ENCODE results near the gene KRT85.
"Not testable (repeated sequence)": the region's sequence is repeated elsewhere in the genome, so short reads cannot be mapped to it uniquely, and the experiment has no call there.

The KRT85 gene

DNA sequence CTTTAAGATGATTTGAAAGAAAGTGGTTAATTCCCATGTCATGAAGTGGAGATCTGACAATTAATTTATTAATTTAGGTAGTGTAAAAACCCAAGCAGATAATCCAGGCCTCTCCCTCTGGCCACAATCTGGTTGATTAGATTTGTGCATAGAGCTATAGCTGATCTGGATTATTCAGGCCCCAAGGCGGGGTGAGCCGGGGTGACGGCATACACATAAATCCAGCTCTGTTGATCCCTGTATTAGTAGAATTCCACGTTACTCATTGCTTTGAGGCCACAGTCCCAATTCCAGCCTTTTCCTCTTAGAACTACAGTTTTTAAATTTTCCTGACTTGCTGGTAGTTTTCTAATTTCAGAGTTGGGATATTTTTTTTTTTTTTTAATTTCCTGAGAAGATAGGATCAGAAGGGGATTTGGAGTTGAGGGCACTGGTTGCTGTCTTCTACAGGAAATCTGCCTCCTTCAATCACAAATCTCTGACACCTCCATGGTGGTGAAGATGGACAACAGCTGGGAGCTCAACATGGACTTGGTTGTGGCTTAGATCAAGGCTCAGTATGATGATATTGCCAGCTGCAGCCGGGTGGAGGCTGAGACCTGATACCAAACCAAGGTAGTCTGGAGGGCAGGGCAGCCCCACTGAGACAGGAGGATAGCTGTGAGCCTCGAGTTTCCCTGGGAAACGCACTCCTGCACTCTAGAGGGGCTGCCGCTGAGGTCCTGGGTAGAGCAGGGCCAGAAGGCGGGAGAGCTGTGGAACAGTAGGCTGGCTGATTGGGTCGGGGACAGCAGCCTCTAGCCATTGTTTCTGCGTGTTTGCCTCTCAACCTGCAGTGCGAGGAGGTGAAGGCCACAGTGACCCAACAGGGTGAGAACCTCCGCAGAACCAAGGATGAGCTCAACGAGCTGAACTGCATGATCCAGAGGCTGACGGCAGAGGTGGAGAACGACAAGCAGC, 19.4 kb downstream of the KRT85 start:
- DNase-seq (ENCODE audit: low spot score): no peak

DNA sequence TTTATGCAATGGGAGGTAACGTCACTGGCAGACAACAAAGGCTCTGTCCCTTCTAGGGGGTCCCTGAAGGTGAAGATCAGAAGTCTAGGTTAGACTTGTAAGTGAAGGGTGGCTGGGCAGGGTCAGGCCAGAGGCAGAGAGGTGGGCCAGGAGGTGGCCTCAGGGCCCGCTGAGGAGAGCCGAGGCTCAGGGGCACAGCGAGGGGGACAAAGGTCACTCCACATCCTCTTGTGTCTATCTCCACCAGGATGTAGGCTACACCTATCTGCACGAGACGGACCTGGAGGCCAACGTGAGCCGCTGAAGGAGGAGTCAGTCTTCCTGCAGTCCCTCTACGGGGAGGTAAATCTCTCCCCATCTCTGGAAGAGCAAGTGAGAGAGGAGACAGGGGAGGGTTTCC, 20.3 kb downstream of the KRT85 start:
- no peak for DNase-seq (ENCODE audit: low spot score)

DNA sequence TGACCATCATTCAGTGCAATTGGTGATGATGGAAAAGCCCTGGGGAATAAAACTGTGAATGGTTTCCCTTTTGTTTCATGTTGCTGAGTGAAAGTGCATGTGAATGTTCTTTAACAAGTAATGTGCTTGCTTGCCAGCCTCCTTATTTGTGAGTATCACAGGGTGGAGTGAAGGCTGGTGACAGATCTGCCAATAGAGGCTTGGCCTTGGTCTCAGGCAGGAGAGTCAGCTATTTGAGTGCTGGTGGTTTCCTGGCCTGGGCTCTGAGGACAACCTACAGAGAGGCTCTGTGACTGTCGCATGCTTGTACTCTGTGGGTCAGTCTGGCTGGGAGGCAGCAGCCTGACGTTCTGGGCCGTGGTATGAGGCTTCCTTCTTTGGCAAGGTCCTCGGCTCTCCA, 20.7 kb downstream of the KRT85 start:
- DNase-seq (ENCODE audit: low spot score): no peak

DNA sequence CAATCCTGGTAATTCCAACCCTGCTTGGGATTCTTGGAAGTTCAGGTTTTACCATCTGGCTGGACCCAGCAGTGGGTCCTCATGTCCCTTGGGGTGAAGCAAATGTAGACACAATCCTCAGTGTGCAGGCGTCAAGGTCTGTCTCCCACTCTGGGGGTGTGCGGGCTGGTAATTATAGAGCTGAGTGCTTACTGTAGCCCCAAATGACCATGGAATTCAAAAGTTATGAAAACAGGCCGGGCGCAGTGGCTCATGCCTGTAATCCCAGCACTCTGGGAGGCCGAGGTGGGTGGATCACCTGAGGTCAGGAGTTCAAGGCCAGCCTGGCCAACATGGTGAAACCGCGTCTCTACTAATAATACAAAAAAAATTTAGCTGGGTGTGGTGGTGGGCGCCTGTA, 22.2 kb downstream of the KRT85 start:
- not testable (repeated sequence) for DNase-seq (ENCODE audit: low spot score)

DNA sequence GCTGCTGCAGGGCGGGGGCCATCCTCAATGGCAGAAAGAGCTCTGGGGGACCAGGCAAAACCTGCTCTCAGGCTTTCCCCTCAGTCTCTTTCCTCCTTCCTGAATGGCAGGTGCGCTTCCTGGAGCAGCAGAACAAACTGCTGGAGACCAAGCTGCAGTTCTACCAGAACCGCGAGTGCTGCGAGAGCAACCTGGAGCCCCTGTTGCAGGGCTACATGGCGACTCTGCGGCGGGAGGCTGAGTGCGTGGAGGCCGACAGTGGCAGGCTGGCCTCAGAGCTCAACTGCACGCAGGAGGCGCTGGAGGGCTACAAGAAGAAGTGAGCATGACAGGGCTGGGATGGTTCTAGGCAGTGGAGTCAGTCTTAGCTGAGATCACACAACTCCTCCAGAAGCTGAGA, 23.2 kb downstream of the KRT85 start:
- DNase-seq (ENCODE audit: low spot score): no peak

DNA sequence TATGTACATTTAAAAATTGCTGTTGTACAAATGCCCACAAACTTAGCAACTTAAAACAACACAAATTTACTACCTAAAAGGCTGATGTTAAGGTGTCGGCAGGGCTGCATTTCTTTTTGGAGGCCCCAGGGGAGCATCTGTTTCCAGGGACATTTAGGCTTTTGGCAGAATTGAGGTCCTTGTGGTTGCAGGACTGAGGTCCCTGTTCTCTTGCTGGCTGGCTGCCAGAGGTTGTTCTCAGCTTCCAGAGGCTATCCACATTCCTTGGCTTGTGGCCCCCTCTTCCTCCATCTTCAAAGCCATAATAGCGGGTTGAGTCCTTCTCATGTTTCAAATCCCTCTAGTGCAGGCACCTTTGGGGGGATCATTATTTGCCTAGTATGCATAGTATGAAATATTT, 23.7 kb downstream of the KRT85 start:
- no peak for DNase-seq (ENCODE audit: low spot score)

DNA sequence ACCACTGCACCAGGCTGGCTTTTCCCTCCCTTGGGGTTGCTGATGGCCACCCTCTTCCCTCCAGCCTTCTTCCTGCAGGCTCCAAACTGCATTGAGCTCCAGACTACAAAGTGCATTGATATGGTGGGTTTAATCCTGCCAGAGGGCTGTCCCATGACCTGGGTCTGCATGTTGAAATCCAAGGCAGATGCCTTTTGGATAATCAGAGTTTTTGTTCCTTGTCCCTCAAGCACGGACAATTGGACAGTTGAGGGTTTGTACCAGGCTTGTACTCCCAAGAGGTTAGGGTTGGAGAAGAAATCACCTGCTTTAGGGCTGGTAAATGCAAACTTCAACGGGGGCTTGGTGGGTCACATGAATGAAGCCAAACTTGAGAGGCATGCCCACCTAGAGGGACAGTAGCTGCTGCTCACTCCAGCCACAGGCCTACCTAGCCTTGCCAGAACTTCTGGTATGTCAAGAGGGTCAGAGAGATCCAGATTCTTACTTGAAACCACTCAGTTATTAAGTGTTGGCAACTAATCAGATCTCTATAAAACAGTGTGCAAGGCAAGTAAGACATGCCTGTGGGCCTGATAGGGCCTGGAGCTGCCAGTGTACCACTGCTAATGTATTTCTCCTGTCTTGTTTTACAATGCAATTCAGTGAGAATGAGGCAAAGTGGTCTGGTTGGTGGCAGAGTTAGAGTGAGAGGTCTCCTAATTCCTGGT, 24.3 kb downstream of the KRT85 start:
- DNase-seq (ENCODE audit: low spot score): no peak

DNA sequence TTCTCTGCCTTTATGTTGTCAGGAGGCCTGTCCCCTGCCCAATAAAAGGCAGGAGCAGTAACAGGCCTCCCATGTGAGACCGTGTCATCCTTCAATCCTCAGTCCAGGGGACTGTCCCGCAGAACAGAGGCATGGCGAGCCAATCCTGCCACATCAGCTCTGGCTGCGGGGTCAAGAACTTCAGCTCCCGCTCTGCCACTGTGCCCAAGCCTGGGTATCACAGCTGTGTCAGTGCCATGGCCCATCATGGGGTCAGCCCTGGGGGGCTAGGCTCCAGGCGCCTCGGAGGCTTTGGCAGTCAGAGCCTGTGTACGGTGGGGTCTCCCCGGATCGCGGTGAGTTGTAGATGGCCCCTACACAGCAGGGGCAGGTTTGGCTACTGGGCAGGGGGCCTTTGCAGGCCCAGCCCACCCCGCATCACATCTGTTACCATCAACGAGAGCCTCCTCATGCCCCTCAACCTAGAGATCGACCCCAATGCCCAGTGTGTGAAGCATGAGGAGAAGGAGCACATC, 26.2 kb downstream of the KRT85 start:
- DNase-seq (ENCODE audit: low spot score): no peak

DNA sequence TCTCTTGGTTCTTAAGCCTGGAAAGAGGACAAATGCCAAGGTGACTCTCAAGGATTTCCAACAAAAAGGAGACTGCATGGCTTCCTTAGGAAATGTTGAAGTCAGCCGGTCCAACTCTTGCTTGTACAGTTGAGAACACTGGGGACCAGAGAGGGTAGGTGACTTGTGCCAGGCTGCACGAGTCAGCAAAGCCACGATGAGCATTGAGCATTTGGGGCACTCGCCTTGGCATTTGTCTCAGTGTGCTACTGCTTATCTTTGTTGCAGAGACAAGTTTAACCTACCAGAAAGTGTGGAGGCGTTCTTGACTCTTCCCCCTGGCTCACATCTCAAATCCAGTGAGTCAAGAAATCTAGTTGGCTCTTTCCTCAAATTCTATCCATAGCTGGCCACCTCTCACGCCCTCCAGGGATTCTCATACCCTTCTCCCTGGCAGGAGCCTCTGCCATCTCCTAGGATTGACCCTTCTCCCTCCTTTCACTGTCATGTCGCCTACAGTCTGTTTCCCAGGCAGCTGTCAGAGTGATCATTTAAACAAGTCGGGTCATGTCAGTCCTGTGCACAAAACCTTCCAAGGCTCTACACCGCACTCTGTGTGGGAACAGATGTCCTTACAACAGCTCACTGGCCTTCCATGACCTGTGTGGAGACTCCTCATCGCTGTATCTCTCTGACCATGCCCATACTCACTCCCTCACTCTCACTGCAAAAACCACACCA, 28.9 kb downstream of the KRT85 start:
- no peak for DNase-seq (ENCODE audit: low spot score)

DNA sequence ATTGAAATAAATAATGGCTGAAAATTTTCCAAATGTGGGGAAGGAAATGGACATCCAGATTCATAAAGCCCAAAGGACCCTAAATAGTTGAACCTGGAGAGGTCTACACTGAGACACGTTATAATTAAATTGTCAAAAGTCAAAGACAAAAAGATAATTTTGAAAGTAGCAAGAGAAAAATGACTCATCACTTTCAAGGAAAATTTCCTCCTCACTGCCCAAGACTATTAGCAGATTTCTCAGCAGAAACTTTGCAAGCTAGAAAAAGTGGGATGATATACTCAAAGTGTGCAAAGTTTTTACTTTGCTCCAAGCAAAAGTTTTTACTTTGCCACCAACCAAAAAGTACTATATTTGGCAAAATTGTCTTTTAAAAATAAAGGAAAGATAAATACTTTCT, 30.2 kb downstream of the KRT85 start:
- DNase-seq (ENCODE audit: low spot score): no peak

DNA sequence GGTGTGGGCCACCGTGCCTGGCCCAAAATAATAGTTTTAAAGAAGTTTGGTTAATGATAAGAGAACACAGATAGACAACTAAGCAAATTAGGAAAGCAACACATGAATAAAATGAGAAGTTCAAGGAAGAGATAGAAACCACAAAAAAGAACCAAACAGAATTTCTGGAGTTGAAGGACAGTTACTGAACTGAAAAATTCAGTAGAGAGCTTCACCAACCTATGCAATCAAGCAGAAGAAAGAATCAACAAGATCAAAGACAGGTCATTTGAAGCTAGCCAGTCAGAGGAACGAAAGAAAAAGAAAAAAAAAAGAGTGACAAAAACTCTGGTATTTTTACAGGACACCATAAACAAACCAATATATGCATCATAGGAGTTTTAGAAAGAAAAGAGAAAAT, 30.6 kb downstream of the KRT85 start:
- DNase-seq (ENCODE audit: low spot score): no peak

DNA sequence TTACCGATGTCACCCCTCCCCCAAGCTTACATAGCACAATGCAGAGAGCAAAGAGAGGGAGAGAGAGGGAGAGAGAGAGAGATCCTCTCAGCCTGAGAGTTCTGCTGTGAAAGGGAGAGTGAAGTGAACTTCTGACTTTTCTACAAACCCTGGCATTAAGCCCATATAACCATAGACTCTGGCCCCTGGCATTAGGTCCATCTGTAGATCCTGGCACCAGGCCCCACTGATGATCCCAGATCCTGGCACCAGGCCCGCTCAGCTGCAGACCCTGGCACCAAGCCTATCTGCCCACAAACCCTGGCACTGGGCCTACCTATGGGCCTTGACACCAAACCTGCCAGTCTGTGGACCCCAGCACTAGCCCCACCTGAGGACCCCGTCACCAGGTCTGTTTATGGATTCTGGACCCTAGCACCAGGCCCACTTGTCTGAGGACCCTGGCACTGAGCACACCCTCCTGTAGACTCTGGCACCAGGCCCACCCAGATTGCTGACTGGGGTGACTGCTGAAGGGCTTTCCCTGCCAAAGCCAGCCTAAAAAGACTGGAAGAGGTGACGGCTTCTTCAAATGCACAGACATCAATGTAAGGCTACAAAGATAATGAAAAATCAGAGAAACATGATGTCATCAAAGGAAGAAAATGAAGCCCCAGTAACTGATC, 31.6 kb downstream of the KRT85 start:
- no peak for DNase-seq (ENCODE audit: low spot score)

DNA sequence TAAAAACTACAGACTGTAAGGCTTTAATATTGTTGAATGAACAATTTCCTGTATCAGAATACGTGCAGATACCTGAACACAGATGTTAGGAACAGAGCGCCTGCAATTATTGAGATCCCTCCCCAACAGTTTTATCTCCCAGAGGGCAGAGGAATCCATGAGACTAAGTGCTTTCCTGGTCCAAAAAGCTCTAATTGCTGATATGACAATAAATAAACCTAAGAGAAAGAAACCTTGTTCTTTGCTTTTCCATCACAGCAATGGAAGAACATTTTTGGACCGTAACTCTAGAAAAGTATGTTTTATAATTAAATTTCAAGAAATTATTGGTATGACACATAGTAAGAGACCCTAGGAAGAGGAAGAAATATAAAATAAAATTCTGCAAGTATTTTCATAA, 33.1 kb downstream of the KRT85 start:
- no peak for DNase-seq (ENCODE audit: low spot score)

DNA sequence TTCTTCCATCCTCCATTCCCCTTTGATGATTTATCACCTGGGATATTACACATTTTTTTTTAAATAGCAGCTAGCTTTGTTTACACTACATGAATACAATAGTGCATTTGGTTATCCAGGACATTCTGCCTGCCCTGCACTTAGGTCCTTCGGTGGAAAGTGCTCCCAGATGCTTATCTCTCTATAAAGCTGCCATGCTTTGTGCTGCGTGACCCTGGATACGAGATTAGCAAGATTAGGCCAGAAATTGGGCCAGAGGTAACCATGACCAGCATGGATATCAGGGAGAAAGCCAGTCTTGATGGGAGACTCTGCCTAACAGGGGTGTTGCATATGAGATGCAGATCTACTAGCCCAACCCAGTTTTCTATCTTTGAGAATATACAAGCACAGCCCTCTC, 34.0 kb downstream of the KRT85 start:
- DNase-seq (ENCODE audit: low spot score): no peak

DNA sequence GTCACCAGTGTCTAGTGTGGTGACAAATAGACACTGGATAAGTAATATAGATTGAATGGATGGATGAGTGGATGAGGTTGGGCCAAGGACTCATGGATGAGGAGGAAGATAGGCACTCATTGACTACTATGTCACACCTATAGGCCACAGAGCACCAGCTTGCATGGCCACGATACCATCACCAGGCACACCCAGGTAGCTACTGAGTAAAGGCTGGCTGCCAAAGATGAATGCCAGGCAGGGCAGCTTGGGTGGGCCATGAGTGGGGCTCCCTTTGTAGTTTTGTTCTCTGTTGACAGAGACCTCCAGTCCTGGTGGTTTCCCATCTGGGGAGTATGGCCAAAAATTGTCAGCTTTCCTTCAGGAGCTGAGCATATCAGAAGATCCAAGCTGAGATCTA, 34.9 kb downstream of the KRT85 start:
- no peak for DNase-seq (ENCODE audit: low spot score)

DNA sequence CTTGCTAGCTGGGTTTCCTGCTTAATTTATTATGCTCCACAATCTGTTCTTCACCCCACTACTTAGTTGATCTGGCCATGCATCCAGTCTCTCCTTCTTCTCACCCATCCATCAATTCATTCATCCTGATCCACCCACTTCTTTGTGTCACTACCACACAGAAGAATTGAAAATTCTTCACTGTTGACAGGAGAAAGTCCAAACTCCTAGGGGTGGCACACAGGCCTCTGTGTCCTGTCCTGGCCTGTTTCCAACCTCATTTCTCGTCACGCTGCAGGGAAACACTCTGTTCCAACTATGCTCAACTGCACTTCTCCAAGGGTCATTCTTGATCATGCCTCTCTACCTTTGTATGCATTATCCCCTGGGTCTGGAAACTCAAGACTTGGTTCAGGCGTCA, 35.4 kb downstream of the KRT85 start:
- no peak for DNase-seq (ENCODE audit: low spot score)

DNA sequence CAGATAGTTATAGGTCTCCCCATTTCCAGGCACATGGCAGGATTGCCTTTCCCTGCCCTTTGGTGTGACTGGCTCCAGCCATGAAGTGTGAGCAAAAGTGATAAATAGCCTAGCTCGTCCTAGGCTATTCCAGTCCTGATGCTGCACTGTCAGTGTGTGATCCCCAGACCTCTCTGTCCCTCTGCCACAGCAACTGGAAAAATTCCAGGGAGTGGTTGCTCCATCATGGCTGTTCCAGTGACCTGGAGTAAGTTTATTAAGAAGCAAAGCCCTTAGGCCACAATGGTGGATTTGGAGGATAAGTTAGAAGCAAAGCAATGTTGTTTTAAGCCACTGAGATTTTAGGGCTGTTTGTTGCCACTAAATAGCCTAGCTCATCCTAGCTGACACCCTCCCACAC, 36.2 kb downstream of the KRT85 start:
- no peak for DNase-seq (ENCODE audit: low spot score)

DNA sequence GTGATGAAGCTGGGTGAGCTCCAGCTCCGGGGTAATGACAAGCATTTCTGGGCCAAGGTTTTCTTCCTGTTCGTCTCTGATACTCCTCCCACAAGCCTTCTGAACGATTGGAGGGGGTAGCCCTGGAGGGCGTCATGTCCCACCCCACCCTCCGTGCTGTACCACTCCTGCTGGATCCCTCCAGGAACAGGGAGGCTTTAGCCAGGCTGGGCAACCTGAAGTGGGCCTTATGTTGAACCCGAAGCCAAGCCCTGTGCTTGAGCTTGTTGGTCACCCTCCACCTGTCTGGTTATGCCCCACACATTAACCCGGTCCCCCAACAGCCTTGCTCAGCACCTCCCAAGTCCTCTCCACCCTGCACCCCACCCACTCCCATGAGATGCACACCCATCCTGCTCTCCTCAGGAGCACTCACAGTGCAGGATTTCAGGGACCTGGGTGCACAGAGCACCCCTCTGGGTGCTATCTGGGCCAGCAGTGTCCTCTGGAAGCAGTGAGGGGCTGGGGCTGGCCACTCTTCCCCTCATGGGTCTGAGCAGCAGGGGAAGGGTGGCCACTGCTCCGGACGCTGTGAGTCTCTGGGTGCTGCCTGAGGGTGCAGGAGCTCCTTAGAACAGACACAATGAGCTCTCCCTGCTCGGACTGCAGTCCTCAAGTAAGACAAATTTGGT, 39.3 kb downstream of the KRT85 start:
- no peak for DNase-seq (ENCODE audit: low spot score)

DNA sequence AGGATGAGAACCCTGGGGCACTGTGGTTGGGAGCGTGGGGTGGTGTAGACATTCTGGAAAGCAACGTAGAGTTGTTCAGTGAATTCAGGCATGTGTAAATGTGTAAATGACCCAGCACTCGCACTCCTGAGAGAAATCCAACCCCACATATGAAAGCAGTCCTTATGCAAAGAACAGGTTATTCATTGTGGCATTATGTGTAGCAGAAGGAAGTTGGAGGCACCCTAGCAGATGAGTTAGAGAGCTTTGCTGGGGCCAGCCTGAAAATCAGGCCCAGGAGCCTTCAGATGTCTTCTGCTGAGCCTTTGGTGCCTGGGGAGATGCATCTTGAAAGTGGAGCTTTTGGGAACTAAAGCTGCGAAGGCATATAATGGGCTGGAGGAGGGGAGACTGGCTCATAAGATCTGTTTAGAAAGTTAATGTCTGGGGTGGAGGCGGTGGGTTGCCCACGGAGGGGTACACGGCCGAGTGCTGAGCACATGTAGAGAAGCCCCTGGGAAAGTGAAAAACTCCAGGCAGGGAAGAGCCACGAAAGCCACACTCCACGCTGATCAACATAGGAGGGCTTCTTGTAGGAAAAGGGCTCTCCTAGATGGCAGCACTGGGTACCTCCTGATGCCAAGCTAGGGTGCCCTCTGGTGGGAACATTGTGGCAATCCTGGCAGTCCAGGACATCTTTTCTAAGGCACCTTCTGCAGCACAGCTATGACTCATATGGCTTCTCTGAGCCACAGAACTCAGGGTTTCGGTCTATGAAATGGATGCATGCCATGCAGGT, 40.0 kb downstream of the KRT85 start:
- DNase-seq (ENCODE audit: low spot score): peak; percentile 72

DNA sequence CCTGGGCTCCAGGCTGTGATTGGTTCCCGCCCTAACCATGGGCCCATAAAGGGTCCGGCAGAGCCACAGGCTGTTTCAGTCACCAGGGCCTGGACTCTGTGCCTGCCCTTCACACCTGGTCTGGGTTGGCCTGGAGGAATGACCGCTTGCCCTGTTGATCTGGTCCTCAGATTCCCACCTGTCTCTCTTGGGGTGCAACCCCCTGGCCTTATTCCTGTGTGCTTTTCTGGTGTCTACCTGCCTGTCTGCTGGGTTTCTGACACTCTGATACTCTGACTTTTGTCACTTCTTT, 43.2 kb downstream of the KRT85 start:
- no peak for DNase-seq (ENCODE audit: low spot score)

Data from hematopoietic multipotent progenitor cell treated with erythropoietin and hydrocortisone succinate and interleukin-3 and kit ligand, for 15 days (in vitro differentiated cells).